ENCODE measurements around the gene RORC.

DNA sequence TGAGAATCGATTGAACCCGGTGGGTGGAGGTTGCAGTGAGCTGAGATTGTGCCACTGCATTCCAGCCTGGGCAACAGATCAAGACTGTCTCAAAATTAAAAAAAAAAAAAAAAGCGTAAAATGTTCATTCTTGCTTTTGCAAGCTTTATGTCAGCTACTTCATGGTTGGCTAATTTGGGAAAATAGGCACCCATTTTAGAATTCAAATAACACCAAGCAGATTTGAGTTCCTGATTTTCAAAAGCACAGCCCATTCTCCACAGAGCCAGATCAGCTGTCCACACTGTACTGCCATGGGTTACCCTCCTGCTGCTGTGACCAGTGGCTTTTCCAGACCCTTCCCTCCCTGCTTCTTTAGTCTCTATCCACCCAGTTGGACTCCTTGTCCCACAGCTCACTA, 17.5 kb upstream of the RORC start:
- TF ChIP-seq, protein P1, sequence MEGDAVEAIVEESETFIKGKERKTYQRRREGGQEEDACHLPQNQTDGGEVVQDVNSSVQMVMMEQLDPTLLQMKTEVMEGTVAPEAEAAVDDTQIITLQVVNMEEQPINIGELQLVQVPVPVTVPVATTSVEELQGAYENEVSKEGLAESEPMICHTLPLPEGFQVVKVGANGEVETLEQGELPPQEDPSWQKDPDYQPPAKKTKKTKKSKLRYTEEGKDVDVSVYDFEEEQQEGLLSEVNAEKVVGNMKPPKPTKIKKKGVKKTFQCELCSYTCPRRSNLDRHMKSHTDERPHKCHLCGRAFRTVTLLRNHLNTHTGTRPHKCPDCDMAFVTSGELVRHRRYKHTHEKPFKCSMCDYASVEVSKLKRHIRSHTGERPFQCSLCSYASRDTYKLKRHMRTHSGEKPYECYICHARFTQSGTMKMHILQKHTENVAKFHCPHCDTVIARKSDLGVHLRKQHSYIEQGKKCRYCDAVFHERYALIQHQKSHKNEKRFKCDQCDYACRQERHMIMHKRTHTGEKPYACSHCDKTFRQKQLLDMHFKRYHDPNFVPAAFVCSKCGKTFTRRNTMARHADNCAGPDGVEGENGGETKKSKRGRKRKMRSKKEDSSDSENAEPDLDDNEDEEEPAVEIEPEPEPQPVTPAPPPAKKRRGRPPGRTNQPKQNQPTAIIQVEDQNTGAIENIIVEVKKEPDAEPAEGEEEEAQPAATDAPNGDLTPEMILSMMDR (IDR thresholded peaks at IDR 0.05) = no peak
- no peak for TF ChIP-seq POLR2A (IDR thresholded peaks at IDR 0.05)
- no peak for TF ChIP-seq POLR2AphosphoS5 (IDR thresholded peaks at IDR 0.05)
